ENCODE data around the gene CD28. TPM values are rescaled to one million over a fixed set of nuclear protein-coding genes. Genes with fewer than 3 reads are reported as not detected.

Gene CD28
- total RNA-seq, 6 experiments from 2014 or later: 0.16 to 1.6 (median 0.46) TPM

DNA sequence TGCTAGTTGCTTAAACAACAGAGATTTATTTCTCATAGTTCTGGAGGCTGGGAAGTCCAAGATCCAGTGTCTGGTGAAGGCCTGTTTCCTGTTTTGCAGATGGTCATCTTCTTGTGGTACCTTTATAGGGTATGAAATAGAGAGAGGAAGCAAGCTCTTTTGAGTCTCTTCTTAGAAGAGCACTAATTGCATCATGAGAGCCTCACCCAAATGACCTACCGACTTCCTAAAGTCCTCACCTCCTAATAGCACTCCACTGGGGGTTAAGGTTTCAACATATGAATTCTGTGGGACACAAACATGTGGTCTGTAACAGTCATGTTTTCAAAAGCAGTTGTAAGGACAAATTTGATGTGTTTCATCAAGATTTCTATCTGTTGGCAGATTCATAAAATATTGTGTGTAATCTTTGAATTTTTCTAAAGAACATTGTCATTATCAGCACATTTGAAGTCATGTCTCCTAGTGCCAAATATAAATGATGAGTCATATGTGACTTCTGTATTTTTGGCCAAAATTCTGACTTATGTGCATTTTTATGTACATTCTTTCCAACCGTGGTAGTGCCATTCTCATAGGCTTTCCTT, 45.3 kb downstream of the CD28 start:
- Histone ChIP-seq H3K4me1 (no peaks in the 10 kb centered on the region), H3K36me3 (no peaks in the 10 kb centered on the region), H3K4me3 (no peak overlapping the region), H3K27me3 (no peaks in the 10 kb centered on the region), H3K9me3 (peaks cover 0 to 6% (median 0%) of the 10 kb centered on the region in 4 donors), H3K27ac (no peak overlapping the region)
- DNase-seq: no peak
- TF ChIP-seq, protein P1, sequence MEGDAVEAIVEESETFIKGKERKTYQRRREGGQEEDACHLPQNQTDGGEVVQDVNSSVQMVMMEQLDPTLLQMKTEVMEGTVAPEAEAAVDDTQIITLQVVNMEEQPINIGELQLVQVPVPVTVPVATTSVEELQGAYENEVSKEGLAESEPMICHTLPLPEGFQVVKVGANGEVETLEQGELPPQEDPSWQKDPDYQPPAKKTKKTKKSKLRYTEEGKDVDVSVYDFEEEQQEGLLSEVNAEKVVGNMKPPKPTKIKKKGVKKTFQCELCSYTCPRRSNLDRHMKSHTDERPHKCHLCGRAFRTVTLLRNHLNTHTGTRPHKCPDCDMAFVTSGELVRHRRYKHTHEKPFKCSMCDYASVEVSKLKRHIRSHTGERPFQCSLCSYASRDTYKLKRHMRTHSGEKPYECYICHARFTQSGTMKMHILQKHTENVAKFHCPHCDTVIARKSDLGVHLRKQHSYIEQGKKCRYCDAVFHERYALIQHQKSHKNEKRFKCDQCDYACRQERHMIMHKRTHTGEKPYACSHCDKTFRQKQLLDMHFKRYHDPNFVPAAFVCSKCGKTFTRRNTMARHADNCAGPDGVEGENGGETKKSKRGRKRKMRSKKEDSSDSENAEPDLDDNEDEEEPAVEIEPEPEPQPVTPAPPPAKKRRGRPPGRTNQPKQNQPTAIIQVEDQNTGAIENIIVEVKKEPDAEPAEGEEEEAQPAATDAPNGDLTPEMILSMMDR (IDR thresholded peaks at IDR 0.05): no peak
- TF ChIP-seq POLR2A (IDR thresholded peaks at IDR 0.05): no peak
- intact Hi-C loops (cut with DNase I): no loop called here
- ATAC-seq: no peak
- 68% methylated on average over 2 of the region's 2 CpGs for WGBS (ENCODE audit: insufficient coverage, low coverage, low lambda C conversion rate, missing lambda C conversion rate)

DNA sequence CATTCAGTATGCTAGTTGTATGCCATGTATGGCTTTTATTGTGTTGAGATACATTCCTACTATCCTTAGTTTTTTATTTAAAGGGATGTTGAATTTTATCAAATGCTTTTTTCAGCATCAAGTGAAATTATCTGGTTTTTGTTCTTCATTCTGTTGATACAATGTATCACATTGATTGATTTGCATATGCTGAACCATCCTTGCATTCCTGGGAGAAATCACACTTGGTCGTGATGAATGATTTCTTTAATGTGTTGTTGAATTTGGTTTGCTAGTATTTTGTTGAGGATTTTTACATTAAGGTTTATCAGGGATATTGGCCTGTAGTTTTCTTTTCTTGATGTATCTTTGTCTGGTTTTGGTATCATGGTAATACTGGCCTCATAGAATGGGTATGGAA, 49.7 kb downstream of the CD28 start:
- no peaks in the 10 kb centered on the region for H3K36me3 ChIP-seq
- peaks cover 0 to 6% (median 0%) of the 10 kb centered on the region in 4 donors for H3K9me3 ChIP-seq
- DNase-seq: no peak
- H3K4me1 ChIP-seq: no peaks in the 10 kb centered on the region
- no peak overlapping the region for H3K27ac ChIP-seq
- TF ChIP-seq POLR2A (IDR thresholded peaks at IDR 0.05): no peak
- TF ChIP-seq, protein P1 (IDR thresholded peaks at IDR 0.05): no peak
- no peak overlapping the region for H3K4me3 ChIP-seq
- intact Hi-C loops (cut with DNase I): no loop called here
- WGBS (ENCODE audit: insufficient coverage, low coverage, low lambda C conversion rate, missing lambda C conversion rate): 82% methylated on average over 1 of the region's 1 CpG
- no peaks in the 10 kb centered on the region for H3K27me3 ChIP-seq
- ATAC-seq: no peak

DNA sequence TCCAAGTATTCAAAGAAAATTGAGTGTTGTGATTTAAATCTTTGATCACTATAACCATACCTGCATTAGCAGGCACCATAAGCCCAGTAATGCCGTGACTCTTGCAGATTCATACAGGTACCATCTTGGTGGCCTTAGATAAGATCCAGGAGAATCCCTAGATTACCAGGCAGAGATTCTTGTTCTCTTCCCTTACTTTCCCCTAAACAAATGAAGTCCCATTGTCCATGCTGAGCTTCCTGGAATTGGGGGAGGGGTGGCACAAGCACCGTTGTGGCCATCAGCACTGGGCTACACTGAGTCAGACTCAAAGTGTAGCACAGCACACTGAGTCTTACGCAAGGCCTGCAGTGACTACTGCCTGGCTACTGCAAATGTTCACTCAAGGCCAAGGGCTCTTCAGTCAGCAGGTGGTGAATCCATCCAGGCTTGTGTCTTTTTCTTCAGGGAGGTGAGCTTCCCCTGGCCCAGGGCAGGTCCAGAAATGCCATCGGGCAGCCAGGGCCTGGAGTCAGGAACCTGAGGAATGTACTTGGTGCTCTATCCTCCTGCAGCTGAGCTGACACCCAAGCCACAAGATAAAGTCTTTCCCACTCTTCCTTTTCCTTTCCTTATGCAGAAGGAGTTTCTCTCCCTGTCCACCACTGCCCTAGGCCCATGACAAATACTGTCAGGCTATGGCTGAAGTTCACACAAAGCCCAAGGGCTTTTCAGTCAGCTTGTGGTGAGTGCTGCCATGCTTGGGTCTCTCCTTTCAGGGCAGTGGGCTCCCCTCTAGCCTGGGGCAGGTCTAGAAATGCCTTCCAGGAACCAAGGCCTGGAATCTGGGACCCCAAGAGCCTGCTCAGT, 52.6 kb downstream of the CD28 start:
- 22% methylated on average over 2 of the region's 4 CpGs for WGBS (ENCODE audit: insufficient coverage, low coverage, low lambda C conversion rate, missing lambda C conversion rate)

DNA sequence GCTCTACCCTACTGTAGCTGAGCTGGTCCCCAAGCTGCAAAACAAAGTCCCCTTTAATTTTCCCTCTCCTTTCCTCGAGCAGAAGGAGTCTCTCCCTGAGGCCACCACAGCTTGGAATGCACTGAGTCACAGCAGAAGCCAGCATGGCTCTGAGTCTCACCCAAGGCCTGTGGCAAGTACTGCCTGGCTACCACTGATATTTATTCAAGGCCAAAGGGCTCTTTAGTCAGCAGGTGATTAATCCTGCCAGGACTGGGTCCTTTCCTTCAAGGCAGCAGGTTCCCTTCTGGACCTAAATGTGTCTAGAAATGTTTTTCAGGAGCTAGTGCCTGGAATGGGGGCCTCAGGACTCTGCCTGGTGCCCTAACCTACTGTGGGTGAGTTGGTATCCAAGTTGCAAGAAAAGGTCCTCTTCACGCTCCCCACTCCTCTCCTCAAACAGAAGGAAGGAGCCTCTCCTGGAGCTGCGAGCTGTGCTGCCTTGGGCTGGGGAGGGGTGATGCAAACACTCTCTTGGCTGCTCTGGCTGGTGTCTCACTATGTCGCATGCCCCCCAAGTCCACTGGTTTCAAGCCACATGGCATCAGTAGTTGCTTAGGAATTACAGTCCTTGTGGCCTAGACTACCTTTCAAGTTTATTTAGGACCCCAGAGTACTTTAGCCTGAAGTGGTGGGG, 53.4 kb downstream of the CD28 start:
- ATAC-seq (no peak), DNase-seq (no peak)
- WGBS (ENCODE audit: insufficient coverage, low coverage, low lambda C conversion rate, missing lambda C conversion rate): no CpG with 5 or more reads among the region's 4 CpGs
- Histone ChIP-seq H3K27me3 (no peaks in the 10 kb centered on the region), H3K4me1 (no peaks in the 10 kb centered on the region), H3K36me3 (no peaks in the 10 kb centered on the region), H3K4me3 (no peak overlapping the region), H3K9me3 (peaks cover 0 to 6% (median 0%) of the 10 kb centered on the region in 4 donors), H3K27ac (no peak overlapping the region)
- intact Hi-C loops (cut with DNase I): no loop called here
- no peak for TF ChIP-seq POLR2A (IDR thresholded peaks at IDR 0.05)
- TF ChIP-seq, protein P1 (IDR thresholded peaks at IDR 0.05): no peak

More for the DNA sequence above, 52.6 kb downstream of the CD28 start:
- no peaks in the 10 kb centered on the region for H3K4me1 ChIP-seq
- DNase-seq (no peak), ATAC-seq (peak in 1 of 4 donors; percentile 25)
- no peaks in the 10 kb centered on the region for H3K27me3 ChIP-seq
- H3K4me3 ChIP-seq: no peak overlapping the region
- TF ChIP-seq, protein P1 (IDR thresholded peaks at IDR 0.05): no peak
- TF ChIP-seq POLR2A (IDR thresholded peaks at IDR 0.05): no peak
- H3K27ac ChIP-seq: no peak overlapping the region
- intact Hi-C loops (cut with DNase I): no loop called here
- no peaks in the 10 kb centered on the region for H3K36me3 ChIP-seq
- peaks cover 0 to 6% (median 0%) of the 10 kb centered on the region in 4 donors for H3K9me3 ChIP-seq
